Measurements from ENCODE around the gene SLC66A1.
A peak's percentile ranks its signal among the peaks of the same experiment; 100 is the strongest.

The SLC66A1 gene

DNA sequence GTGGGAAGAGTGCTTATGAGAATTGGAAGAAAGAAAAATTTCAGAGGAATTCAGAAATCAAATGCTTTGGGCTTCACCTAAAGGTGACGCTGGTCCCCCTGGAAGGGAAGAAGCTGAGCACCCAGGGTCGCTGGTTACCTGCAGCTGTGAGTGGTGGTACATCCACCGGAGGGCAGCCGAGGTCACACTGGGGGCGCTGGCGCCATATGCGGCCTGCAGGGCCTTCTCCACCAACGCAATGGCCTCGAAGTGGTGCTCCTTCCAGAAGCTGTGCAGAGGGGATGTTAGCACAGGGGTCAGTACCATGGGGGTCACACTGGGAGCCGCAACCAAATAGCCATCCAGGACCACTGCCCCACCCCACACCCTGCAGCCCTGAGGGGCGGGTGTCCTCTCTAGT lies 6.2 kb upstream of the SLC66A1 start:
- Histone ChIP-seq H3K9ac (ENCODE audit: low read depth in 1 of 2, low read length in 2 of 2) (no peak overlapping the region), H3K9me3 (ENCODE audit: control insufficient read depth in 2 of 2, low read length in 2 of 2) (no peaks in the 10 kb centered on the region), H3K4me1 (ENCODE audit: control insufficient read depth in 2 of 2, insufficient read depth in 2 of 2, low read length in 2 of 2) (peaks cover 16 to 26% of the 10 kb centered on the region in 2 donors), H3K27ac (ENCODE audit: low read depth in 2 of 2, low read length in 2 of 2) (no peak overlapping the region), H3K27me3 (ENCODE audit: control insufficient read depth in 2 of 2, insufficient read depth in 2 of 2, low read length in 2 of 2) (no peaks in the 10 kb centered on the region), H3K36me3 (ENCODE audit: control insufficient read depth in 2 of 2, insufficient read depth in 2 of 2, low read length in 2 of 2) (peaks cover 47 to 49% of the 10 kb centered on the region in 2 donors), H3K4me3 (ENCODE audit: low read length in 2 of 2) (no peak overlapping the region)

DNA sequence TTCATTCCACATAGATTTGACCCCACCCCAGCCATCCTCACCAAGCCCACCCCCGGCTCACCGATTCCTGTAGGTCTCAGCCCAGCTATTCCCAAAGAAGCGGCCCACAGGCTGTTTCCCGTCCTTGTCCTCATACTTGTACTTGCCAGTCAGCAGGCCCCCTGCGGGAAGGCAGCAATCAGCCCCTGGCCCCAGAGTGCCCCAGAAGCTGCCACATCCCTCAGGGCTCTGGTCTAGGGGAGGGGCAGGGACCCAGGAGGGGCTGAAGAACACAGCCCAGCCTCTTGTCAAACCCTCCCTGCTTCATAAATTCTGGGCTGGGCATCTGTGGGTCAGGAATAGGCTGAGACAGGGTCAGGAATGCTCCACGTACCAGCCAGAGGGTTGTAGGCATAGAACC lies 5.2 kb upstream of the SLC66A1 start:
- Histone ChIP-seq H3K4me1 (ENCODE audit: control insufficient read depth in 2 of 2, insufficient read depth in 2 of 2, low read length in 2 of 2) (peaks cover 22 to 34% of the 10 kb centered on the region in 2 donors), H3K27ac (ENCODE audit: low read depth in 2 of 2, low read length in 2 of 2) (no peak overlapping the region), H3K36me3 (ENCODE audit: control insufficient read depth in 2 of 2, insufficient read depth in 2 of 2, low read length in 2 of 2) (peaks cover 47 to 49% of the 10 kb centered on the region in 2 donors), H3K9me3 (ENCODE audit: control insufficient read depth in 2 of 2, low read length in 2 of 2) (no peaks in the 10 kb centered on the region), H3K4me3 (ENCODE audit: low read length in 2 of 2) (no peak overlapping the region), H3K27me3 (ENCODE audit: control insufficient read depth in 2 of 2, insufficient read depth in 2 of 2, low read length in 2 of 2) (no peaks in the 10 kb centered on the region), H3K9ac (ENCODE audit: low read depth in 1 of 2, low read length in 2 of 2) (no peak overlapping the region)

DNA sequence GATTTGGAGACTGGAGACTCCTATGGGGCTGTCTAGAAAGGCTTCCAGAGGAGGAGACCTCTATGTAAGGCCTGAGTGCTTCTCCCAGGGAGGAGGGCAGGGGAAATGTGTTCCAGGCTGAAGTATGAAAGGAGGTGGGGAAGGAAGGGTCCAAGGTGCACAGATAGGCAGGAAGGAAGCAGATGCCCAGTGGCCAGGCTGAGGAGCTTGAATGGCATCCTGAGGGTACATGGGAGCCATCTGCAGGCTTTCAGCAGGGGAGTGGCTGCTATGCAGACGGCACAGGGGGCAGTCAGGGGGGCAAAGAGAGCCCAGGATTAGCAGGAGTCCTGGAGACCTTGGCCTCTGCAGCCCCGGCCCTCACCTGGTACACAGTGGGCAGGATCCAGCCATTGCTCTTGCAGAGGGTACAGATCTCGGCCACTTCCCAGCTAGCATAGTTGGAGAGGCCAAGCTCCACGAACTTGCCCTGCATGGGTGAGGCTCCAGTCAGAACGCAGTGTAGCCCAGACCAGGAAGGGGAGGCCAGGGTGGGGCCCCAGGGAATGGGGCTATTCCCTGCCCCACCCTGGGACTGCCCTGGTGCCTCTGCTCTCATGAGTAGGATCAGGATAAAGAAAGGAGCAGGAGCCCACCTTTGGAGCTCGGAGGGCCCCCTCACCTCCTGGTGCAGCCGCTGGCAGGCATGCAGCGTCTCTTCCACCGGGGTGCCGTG lies 4.2 kb upstream of the SLC66A1 start:
- peaks cover 43 to 45% of the 10 kb centered on the region in 2 donors for H3K36me3 ChIP-seq (ENCODE audit: control insufficient read depth in 2 of 2, insufficient read depth in 2 of 2, low read length in 2 of 2)
- H3K4me1 ChIP-seq (ENCODE audit: control insufficient read depth in 2 of 2, insufficient read depth in 2 of 2, low read length in 2 of 2), result peaks cover 26 to 39% of the 10 kb centered on the region in 2 donors
- H3K4me3 ChIP-seq (ENCODE audit: low read length in 2 of 2), result peak overlapping the region in 1 of 2 donors; percentile 18
- peak overlapping the region; percentile 79 to 85 for H3K27ac ChIP-seq (ENCODE audit: low read depth in 2 of 2, low read length in 2 of 2)
- no peaks in the 10 kb centered on the region for H3K9me3 ChIP-seq (ENCODE audit: control insufficient read depth in 2 of 2, low read length in 2 of 2)
- peak overlapping the region; percentile 26 to 34 for H3K9ac ChIP-seq (ENCODE audit: low read depth in 1 of 2, low read length in 2 of 2)
- no peaks in the 10 kb centered on the region for H3K27me3 ChIP-seq (ENCODE audit: control insufficient read depth in 2 of 2, insufficient read depth in 2 of 2, low read length in 2 of 2)

DNA sequence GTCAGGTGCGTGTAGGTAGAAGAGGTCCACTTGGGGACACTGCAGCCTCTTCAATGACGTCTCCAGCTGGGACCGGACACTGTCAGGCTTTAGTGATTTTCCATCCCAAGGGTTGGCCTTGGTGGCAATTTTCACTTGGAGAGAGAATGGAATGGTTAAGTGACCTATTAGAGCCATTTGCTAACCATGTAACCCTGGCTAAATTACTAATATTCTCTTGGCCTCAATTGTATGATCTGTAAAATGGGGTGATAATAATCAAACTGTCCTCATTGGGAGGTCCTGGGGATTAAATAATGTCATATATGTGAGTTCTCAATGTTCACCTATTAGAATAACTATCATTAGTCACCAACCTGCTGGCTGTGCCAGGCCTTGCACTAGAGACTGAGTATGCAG lies 3.6 kb upstream of the SLC66A1 start:
- peak overlapping the region; percentile 23 to 34 for H3K9ac ChIP-seq (ENCODE audit: low read depth in 1 of 2, low read length in 2 of 2)
- peaks cover 30 to 45% of the 10 kb centered on the region in 2 donors for H3K4me1 ChIP-seq (ENCODE audit: control insufficient read depth in 2 of 2, insufficient read depth in 2 of 2, low read length in 2 of 2)
- no peak overlapping the region for H3K4me3 ChIP-seq (ENCODE audit: low read length in 2 of 2)
- H3K9me3 ChIP-seq (ENCODE audit: control insufficient read depth in 2 of 2, low read length in 2 of 2), result no peaks in the 10 kb centered on the region
- H3K27ac ChIP-seq (ENCODE audit: low read depth in 2 of 2, low read length in 2 of 2), result peak overlapping the region; percentile 79 to 85
- H3K27me3 ChIP-seq (ENCODE audit: control insufficient read depth in 2 of 2, insufficient read depth in 2 of 2, low read length in 2 of 2), result no peaks in the 10 kb centered on the region
- peaks cover 39 to 40% of the 10 kb centered on the region in 2 donors for H3K36me3 ChIP-seq (ENCODE audit: control insufficient read depth in 2 of 2, insufficient read depth in 2 of 2, low read length in 2 of 2)

DNA sequence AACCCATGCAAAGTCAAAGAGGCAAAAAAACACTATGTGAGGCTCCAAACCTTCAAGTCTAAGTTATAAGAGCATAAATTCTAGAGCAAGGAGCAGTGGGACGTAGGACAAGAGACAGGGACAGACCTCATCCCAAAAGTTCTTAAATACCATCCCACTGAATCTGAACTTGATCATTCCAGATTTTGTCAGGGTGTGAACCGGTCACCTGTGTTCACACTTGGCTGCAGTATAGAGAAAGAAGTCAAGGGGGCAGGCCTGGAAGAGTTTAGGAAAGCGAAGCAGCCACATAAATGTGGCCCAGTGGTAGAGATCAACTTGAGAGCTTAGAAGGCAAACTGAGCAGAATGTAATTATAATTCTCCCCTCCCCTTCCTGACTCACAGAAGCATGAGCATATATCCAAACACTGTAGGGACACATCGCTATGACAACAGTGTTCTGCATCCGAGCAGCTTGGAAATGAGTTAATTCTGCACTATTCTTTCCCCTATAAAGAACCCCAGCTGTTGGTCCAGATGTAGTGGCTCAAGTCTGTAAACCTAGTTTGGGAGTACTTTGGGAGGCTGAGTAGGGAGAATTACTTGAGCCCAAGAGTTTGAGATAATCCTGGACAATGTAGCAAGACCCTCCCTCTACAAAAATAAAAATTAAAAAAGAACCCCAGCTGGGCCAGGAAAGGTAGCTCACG lies 2.9 kb upstream of the SLC66A1 start:
- H3K27me3 ChIP-seq (ENCODE audit: control insufficient read depth in 2 of 2, insufficient read depth in 2 of 2, low read length in 2 of 2), result no peaks in the 10 kb centered on the region
- H3K4me3 ChIP-seq (ENCODE audit: low read length in 2 of 2), result no peak overlapping the region
- H3K9ac ChIP-seq (ENCODE audit: low read depth in 1 of 2, low read length in 2 of 2), result no peak overlapping the region
- H3K9me3 ChIP-seq (ENCODE audit: control insufficient read depth in 2 of 2, low read length in 2 of 2), result no peaks in the 10 kb centered on the region
- peaks cover 31 to 32% of the 10 kb centered on the region in 2 donors for H3K36me3 ChIP-seq (ENCODE audit: control insufficient read depth in 2 of 2, insufficient read depth in 2 of 2, low read length in 2 of 2)
- peak overlapping the region; percentile 24 to 79 for H3K27ac ChIP-seq (ENCODE audit: low read depth in 2 of 2, low read length in 2 of 2)
- H3K4me1 ChIP-seq (ENCODE audit: control insufficient read depth in 2 of 2, insufficient read depth in 2 of 2, low read length in 2 of 2), result peaks cover 37 to 45% of the 10 kb centered on the region in 2 donors

DNA sequence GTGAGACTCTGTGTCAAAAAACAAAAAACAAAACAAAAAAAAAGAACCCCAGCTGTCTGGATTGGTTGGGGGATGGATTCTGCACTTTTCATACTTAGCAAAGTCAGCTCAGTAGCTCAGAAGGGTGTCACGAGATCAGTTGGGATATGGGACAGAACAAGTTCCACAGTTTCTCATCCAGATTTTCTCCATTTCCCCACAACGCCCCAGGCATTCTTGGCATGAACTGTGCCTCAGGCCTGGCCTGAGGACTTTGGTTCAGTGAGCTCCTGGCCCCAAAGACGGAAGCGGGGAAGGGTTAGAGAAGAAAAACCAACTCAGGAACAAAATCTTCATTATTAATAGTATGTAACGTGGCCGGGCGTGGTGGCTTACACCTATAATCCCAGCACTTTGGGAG lies 2.1 kb upstream of the SLC66A1 start:
- peaks cover 37 to 45% of the 10 kb centered on the region in 2 donors for H3K4me1 ChIP-seq (ENCODE audit: control insufficient read depth in 2 of 2, insufficient read depth in 2 of 2, low read length in 2 of 2)
- no peak overlapping the region for H3K4me3 ChIP-seq (ENCODE audit: low read length in 2 of 2)

DNA sequence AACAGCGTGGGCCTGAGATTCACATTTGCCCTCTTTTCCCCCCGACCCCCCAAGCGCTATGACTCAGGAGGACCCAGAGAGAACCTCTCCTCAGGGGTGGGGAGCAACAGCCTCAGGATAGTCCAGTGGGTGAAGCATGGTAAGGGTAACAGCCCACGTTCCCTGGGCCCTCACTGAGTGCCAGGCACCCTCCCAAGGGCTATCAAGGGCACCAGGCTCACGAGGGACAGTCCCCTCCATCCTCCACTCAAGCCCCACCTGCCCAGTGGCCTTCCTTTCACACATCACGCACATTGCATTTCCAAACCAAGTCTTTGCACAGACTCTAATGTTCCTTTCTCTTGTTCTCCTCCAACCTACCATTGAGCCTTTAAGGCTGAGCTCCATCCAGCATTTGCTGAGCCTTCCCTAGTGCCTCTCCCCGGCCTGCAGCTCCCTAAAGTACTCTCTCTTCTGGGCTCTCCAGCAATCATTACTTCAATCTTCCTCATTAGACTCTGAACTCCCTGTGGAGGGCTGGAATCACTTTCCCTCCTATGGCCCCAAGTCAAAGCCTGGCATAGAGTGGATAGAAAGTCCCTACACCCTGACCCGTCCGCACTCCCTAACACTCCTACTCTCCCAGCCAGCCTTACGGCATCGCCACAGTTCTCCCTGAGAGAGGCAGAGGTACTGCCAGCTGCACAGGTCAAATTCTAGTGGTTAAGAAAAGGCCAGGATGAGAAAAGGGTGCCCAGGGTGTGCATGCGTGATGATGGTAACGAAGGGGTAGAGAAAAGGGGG lies 1.2 kb upstream of the SLC66A1 start:
- peak overlapping the region; percentile 83 to 85 for H3K4me3 ChIP-seq (ENCODE audit: low read length in 2 of 2)
- H3K27ac ChIP-seq (ENCODE audit: low read depth in 2 of 2, low read length in 2 of 2), result peak overlapping the region; percentile 77 to 80

More for the DNA sequence above, 2.1 kb upstream of the SLC66A1 start:
- Histone ChIP-seq H3K27ac (ENCODE audit: low read depth in 2 of 2, low read length in 2 of 2) (no peak overlapping the region), H3K27me3 (ENCODE audit: control insufficient read depth in 2 of 2, insufficient read depth in 2 of 2, low read length in 2 of 2) (no peaks in the 10 kb centered on the region), H3K9me3 (ENCODE audit: control insufficient read depth in 2 of 2, low read length in 2 of 2) (no peaks in the 10 kb centered on the region), H3K9ac (ENCODE audit: low read depth in 1 of 2, low read length in 2 of 2) (no peak overlapping the region), H3K36me3 (ENCODE audit: control insufficient read depth in 2 of 2, insufficient read depth in 2 of 2, low read length in 2 of 2) (peaks cover 23 to 24% of the 10 kb centered on the region in 2 donors)

DNA sequence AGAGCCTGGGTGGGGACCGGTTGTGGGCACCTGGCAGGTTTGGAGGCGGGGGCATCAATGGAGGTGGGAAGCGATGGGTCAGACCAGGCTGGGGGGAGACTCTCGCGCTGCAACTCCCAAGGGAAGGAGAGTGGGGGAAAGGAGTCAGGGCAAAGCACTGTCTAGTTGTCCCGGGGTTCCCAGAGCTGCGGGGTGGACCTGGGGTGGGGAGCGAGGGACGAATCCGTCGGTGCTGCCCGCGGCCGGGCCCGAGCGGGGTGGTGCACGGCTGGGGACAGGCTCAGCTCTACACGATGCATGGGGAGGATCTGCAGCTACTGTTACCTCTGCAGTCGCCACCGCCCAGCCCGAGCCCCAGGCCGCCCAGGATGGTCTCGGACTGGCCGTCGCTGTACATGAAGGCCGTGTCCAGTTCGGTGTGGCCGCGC lies 609 bp upstream of the SLC66A1 start:
- H3K9ac ChIP-seq (ENCODE audit: low read depth in 1 of 2, low read length in 2 of 2), result peak overlapping the region; percentile 72 to 83
- peak overlapping the region; percentile 77 to 80 for H3K27ac ChIP-seq (ENCODE audit: low read depth in 2 of 2, low read length in 2 of 2)
- peaks cover 9 to 15% of the 10 kb centered on the region in 2 donors for H3K36me3 ChIP-seq (ENCODE audit: control insufficient read depth in 2 of 2, insufficient read depth in 2 of 2, low read length in 2 of 2)
- H3K4me3 ChIP-seq (ENCODE audit: low read length in 2 of 2), result peak overlapping the region; percentile 83 to 85
- no peaks in the 10 kb centered on the region for H3K27me3 ChIP-seq (ENCODE audit: control insufficient read depth in 2 of 2, insufficient read depth in 2 of 2, low read length in 2 of 2)
- H3K4me1 ChIP-seq (ENCODE audit: control insufficient read depth in 2 of 2, insufficient read depth in 2 of 2, low read length in 2 of 2), result peaks cover 40 to 45% of the 10 kb centered on the region in 2 donors
- H3K9me3 ChIP-seq (ENCODE audit: control insufficient read depth in 2 of 2, low read length in 2 of 2), result no peaks in the 10 kb centered on the region

More for the DNA sequence above, 1.2 kb upstream of the SLC66A1 start:
- Histone ChIP-seq H3K9ac (ENCODE audit: low read depth in 1 of 2, low read length in 2 of 2) (peak overlapping the region; percentile 72 to 83), H3K27me3 (ENCODE audit: control insufficient read depth in 2 of 2, insufficient read depth in 2 of 2, low read length in 2 of 2) (no peaks in the 10 kb centered on the region), H3K4me1 (ENCODE audit: control insufficient read depth in 2 of 2, insufficient read depth in 2 of 2, low read length in 2 of 2) (peaks cover 39 to 45% of the 10 kb centered on the region in 2 donors), H3K36me3 (ENCODE audit: control insufficient read depth in 2 of 2, insufficient read depth in 2 of 2, low read length in 2 of 2) (peaks cover 15 to 18% of the 10 kb centered on the region in 2 donors), H3K9me3 (ENCODE audit: control insufficient read depth in 2 of 2, low read length in 2 of 2) (no peaks in the 10 kb centered on the region)

DNA sequence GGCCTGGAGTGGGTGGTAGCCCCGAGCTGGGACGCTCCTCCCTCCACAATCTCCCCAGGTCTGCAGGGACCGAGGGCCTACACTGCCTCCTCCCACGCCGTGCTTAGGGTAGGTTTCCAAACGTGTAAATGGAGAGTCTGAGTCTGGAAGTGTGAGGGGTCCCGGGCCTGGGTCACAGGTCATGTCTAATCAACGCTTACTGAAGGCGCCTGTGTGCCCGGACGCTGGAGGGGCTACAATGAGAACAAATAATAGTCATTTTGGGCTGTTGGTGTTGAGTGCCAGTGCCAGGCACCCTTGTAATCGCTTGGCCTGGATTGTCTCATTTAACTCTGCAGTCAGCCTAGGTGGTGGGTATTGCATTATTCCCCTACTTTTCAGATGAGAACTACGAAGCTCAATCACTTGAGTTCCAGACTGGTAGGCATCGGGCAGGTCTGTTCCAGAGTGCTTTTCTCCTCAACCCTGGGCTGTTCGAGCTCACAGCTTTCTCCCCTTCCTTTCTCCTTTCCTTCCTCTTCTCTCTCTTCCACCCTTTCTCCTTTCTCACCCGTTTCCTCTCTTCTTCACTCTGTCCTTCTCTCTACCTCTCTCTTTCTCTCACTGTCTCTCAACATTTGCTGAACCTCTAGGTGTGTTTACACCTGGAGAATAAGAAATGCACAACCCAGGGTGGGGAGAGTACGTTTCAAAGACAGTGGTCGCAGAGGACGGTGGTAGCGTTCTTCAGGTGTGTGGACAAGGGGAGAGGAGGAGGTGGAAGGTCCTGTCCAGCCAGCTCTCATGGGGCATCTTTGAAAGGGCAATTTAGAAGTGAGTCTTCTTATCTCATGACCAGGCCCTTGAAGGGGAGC lies 883 bp downstream of the SLC66A1 start:
- Histone ChIP-seq H3K27me3 (ENCODE audit: control insufficient read depth in 2 of 2, insufficient read depth in 2 of 2, low read length in 2 of 2) (no peaks in the 10 kb centered on the region), H3K4me1 (ENCODE audit: control insufficient read depth in 2 of 2, insufficient read depth in 2 of 2, low read length in 2 of 2) (peaks cover 36 to 37% of the 10 kb centered on the region in 2 donors), H3K9ac (ENCODE audit: low read depth in 1 of 2, low read length in 2 of 2) (peak overlapping the region; percentile 81 to 89), H3K4me3 (ENCODE audit: low read length in 2 of 2) (peak overlapping the region; percentile 74 to 83), H3K9me3 (ENCODE audit: control insufficient read depth in 2 of 2, low read length in 2 of 2) (no peaks in the 10 kb centered on the region), H3K36me3 (ENCODE audit: control insufficient read depth in 2 of 2, insufficient read depth in 2 of 2, low read length in 2 of 2) (peaks cover under 1 to 1% of the 10 kb centered on the region in 2 donors), H3K27ac (ENCODE audit: low read depth in 2 of 2, low read length in 2 of 2) (peak overlapping the region; percentile 66 to 77)
